ENCODE measurements around the gene HTD2. TPM values are rescaled to one million over a fixed set of nuclear protein-coding genes. Genes with fewer than 3 reads are reported as not detected.

Gene HTD2
- total and polyA plus RNA-seq, 2 donors (not counting 1 experiment from before 2014, with no cell fraction given), result 4.2 to 8.8 TPM

DNA sequence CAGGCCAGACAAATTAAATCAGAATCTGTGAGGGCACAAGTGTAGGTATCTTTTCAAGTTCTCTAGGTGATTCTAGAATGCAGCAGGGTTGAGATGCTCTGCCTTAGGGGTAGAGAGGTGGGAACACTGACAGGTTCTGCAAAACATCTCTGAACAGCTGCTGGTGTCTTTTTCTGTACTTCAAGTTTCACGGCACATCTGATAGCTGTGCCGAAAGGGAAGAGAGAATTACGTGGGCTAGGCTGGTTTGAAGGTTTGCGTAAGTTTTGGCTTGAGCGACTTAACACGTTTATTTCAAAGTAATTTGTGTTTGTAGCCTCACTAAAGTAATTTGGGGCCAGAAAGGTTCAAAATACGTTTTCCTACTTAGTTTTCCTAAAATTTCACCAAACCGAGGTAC, 48.9 kb downstream of the HTD2 start:
- Histone ChIP-seq H2AFZ (ENCODE audit: insufficient read depth, low read depth, low read length, poor library complexity, severe bottlenecking) (peak overlapping the region; percentile 8), H3K4me1 (ENCODE audit: control insufficient read depth in 2 of 2, insufficient read depth in 2 of 2, low read length in 2 of 2) (peaks cover 84 to 85% of the 10 kb centered on the region in 2 donors), H3K9me3 (ENCODE audit: control extremely low read depth in 1 of 3, control insufficient read depth in 2 of 3, insufficient read depth in 1 of 3, low read length in 2 of 3) (peaks cover 0 to 3% (median 0%) of the 10 kb centered on the region in 3 donors), H3K36me3 (replicated peaks in 1 of 2; ENCODE audit: control extremely low read depth in 1 of 2, control insufficient read depth in 1 of 2, extremely low read depth in 1 of 2, insufficient read depth in 2 of 2, low read length in 1 of 2) (peaks cover 0 to 9% of the 10 kb centered on the region in 2 experiments), H3K27me3 (replicated peaks in 1 of 4; ENCODE audit: control extremely low read depth in 1 of 4, control insufficient read depth in 3 of 4, insufficient read depth in 4 of 4, low read length in 3 of 4) (no peaks in the 10 kb centered on the region), H3K79me2 (ENCODE audit: control insufficient read depth, insufficient read depth, low read length) (peaks cover 91% of the 10 kb centered on the region), H3K4me3 (ENCODE audit: control extremely low read depth in 1 of 5, extremely low read depth in 1 of 5, insufficient read depth in 1 of 5, low read depth in 2 of 5, low read length in 4 of 5) (peak overlapping the region in 4 of 5 experiments; percentile 6 to 81 (median 16)), H3K27ac (ENCODE audit: low read length in 2 of 2) (peak overlapping the region; percentile 94 to 97), H4K20me1 (ENCODE audit: control insufficient read depth, insufficient read depth, low read length, poor library complexity, severe bottlenecking) (peaks cover 9% of the 10 kb centered on the region), H3K9ac (ENCODE audit: low read length) (peak overlapping the region; percentile 79), H3K4me2 (replicated peaks; ENCODE audit: low read depth, low read length, poor library complexity, severe bottlenecking) (peak overlapping the region; percentile 80)
- H3K9me3 Mint-ChIP-seq (ENCODE audit: insufficient read depth), result no peaks in the 10 kb centered on the region
- DNase-seq (peak; percentile 81), ATAC-seq (ENCODE audit: low read depth) (peak; percentile 53)
- ChIA-PET POLR2A (interaction anchor here (9.1 kb wide), 1 partner anchor 18 kb away, joined by 182 read pairs; the partner anchor contains the start of gene PXK), CTCF (interaction anchor here (0.6 to 15.0 kb wide), 8 partner anchors 12 to 60 kb away, joined by 3 to 349 read pairs (median 8); partner anchors contain the start of genes HTD2, PXK and RPP14)
- intact Hi-C loops (cut with micrococcal nuclease), result loop anchor here (1.0 to 5.0 kb wide), 5 partner anchors 8 to 78 kb away; partner anchors contain the start of gene PDHB
- WGBS (ENCODE audit: insufficient coverage), result 10% methylated on average over 5 of the region's 8 CpGs
- H3K27me3 Mint-ChIP-seq, result no peaks in the 10 kb centered on the region
- peak overlapping the region; percentile 99 for H3K4me3 Mint-ChIP-seq
- peaks cover 77% of the 10 kb centered on the region for H3K4me1 Mint-ChIP-seq
- peak overlapping the region; percentile 100 for H3K27ac Mint-ChIP-seq
- TF ChIP-seq CTCF (IDR thresholded peaks at IDR 0.05) (no peak), EZH2 (IDR thresholded peaks at IDR 0.05; ENCODE audit: borderline replicate concordance, insufficient read depth, low read depth, low read length, poor library complexity, severe bottlenecking) (no peak)

DNA sequence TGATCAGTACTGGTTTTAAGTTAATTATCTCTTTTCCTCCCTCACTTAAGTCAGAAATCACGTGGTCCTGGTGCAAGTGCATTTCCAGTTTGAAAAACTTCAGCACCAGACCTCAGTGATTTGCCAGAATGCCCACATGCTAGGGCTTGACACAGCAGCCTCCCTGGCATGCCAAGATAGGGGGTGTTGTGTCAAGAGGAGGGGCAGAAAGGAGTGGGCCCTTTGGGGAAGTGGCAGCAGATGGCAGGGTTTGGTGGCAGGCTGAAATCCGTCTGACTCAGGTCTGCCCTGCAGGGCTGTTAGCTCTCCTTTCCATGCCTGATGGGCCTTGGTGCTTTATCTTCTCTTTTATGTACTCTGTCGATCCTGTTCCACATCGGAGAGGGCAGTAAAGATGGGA, 49.7 kb downstream of the HTD2 start:
- POLR2A ChIA-PET, result interaction anchor here (0.6 to 9.1 kb wide), 3 partner anchors 8 to 19 kb away, joined by 3 to 182 read pairs (median 3); partner anchors contain the start of gene PXK
- peaks cover 0 to 3% (median 0%) of the 10 kb centered on the region in 3 donors for H3K9me3 ChIP-seq (ENCODE audit: control extremely low read depth in 1 of 3, control insufficient read depth in 2 of 3, insufficient read depth in 1 of 3, low read length in 2 of 3)
- peak overlapping the region; percentile 23 for H2AFZ ChIP-seq (ENCODE audit: insufficient read depth, low read depth, low read length, poor library complexity, severe bottlenecking)
- intact Hi-C loops (cut with micrococcal nuclease), result loop anchor here (1.0 to 5.0 kb wide), 3 partner anchors 23 to 46 kb away; no protein-coding TSS in a partner anchor
- CTCF ChIA-PET, result interaction anchor here (0.7 to 15.0 kb wide), 12 partner anchors 10 to 136 kb away, joined by 3 to 349 read pairs (median 8); partner anchors contain the start of genes HTD2, KCTD6, PXK and RPP14
- peak; percentile 81 for DNase-seq
- Mint-ChIP-seq H3K27ac (peak overlapping the region; percentile 100), H3K4me3 (peak overlapping the region; percentile 99), H3K27me3 (no peaks in the 10 kb centered on the region), H3K4me1 (peaks cover 70% of the 10 kb centered on the region), H3K9me3 (ENCODE audit: insufficient read depth) (no peaks in the 10 kb centered on the region)
- 0% methylated on average over 3 of the region's 4 CpGs for WGBS (ENCODE audit: insufficient coverage)
- peaks cover 0 to 9% of the 10 kb centered on the region in 2 experiments for H3K36me3 ChIP-seq (replicated peaks in 1 of 2; ENCODE audit: control extremely low read depth in 1 of 2, control insufficient read depth in 1 of 2, extremely low read depth in 1 of 2, insufficient read depth in 2 of 2, low read length in 1 of 2)
- peak overlapping the region; percentile 94 to 97 for H3K27ac ChIP-seq (ENCODE audit: low read length in 2 of 2)
- H3K27me3 ChIP-seq (replicated peaks in 1 of 4; ENCODE audit: control extremely low read depth in 1 of 4, control insufficient read depth in 3 of 4, insufficient read depth in 4 of 4, low read length in 3 of 4), result no peaks in the 10 kb centered on the region
- ATAC-seq (ENCODE audit: low read depth), result peak; percentile 69
- H3K4me3 ChIP-seq (ENCODE audit: control extremely low read depth in 1 of 5, extremely low read depth in 1 of 5, insufficient read depth in 1 of 5, low read depth in 2 of 5, low read length in 4 of 5), result peak overlapping the region in 3 of 5 experiments; percentile 1 to 81 (median 4)
- peak overlapping the region; percentile 80 for H3K4me2 ChIP-seq (replicated peaks; ENCODE audit: low read depth, low read length, poor library complexity, severe bottlenecking)
- H3K4me1 ChIP-seq (ENCODE audit: control insufficient read depth in 2 of 2, insufficient read depth in 2 of 2, low read length in 2 of 2), result peaks cover 75 to 76% of the 10 kb centered on the region in 2 donors
- peaks cover 9% of the 10 kb centered on the region for H4K20me1 ChIP-seq (ENCODE audit: control insufficient read depth, insufficient read depth, low read length, poor library complexity, severe bottlenecking)
- peak overlapping the region; percentile 79 for H3K9ac ChIP-seq (ENCODE audit: low read length)
- H3K79me2 ChIP-seq (ENCODE audit: control insufficient read depth, insufficient read depth, low read length), result peaks cover 100% of the 10 kb centered on the region
- TF ChIP-seq CTCF (IDR thresholded peaks at IDR 0.05) (no peak), EZH2 (IDR thresholded peaks at IDR 0.05; ENCODE audit: borderline replicate concordance, insufficient read depth, low read depth, low read length, poor library complexity, severe bottlenecking) (no peak)

Measured in B cell (primary cell).